HG03097 (cell line): Measurements from ENCODE around the gene OR56A3.

Experiments
- ATAC-seq: cut with Tn5 transposase; IDR thresholded peaks from one replicate; pipeline ENCODE4 v1.9.1; 2021; ENCODE audit not compliant: unreplicated experiment, low FRiP score

Gene OR56A3

GRCh38 chr11:5968394-5968793 lies 26.3 kb downstream of the OR56A3 start, which contains the start of gene OR56A5:
Gene OR56A5, minus strand, starts transcription at chr11:5968494. Its CDS starts 0 bp downstream, at chr11:5968494.
- no peak for ATAC-seq

GRCh38 chr11:5973530-5973929 lies 31.5 kb downstream of the OR56A3 start:
- ATAC-seq = no peak

GRCh38 chr11:5983443-5983842 lies 41.4 kb downstream of the OR56A3 start:
- ATAC-seq = no peak

GRCh38 chr11:5986885-5987284 lies 44.8 kb downstream of the OR56A3 start, which contains the start of gene OR52L1:
Gene OR52L1, minus strand, starts transcription at chr11:5986985. Its CDS starts 55 bp downstream, at chr11:5986930.
- ATAC-seq = no peak

- no peak for ATAC-seq
Observed at GRCh38 chr11:5989203-5989602, 47.2 kb downstream of the OR56A3 start.

- no peak for ATAC-seq
Observed at GRCh38 chr11:5992150-5992549, 50.1 kb downstream of the OR56A3 start.

GRCh38 chr11:5992604-5993251 lies 50.7 kb downstream of the OR56A3 start:
- no peak for ATAC-seq

GRCh38 chr11:5994791-5995190 lies 52.7 kb downstream of the OR56A3 start:
- no peak for ATAC-seq
